IMR-90 (cell line): ENCODE data around the gene UROD. TPM values are rescaled to one million over a fixed set of nuclear protein-coding genes. Genes with fewer than 3 reads are reported as not detected.

Experiments used
- ATAC-seq: fragments of 200-7000 bp; cut with Tn5 transposase; 2 replicates; pipeline ENCODE4 v1.9.1; 2020; ENCODE audit warnings: low read depth, mild to moderate bottlenecking, moderate library complexity
- BruUV-seq: library from RNA; stranded (reverse); fragments of 400-500 nt; replicated peaks from 2 replicates; lab custom pipeline; 2021; lab: Mats Ljungman, UMichigan
- CTCF ChIA-PET: fragments of 300-600 bp; formaldehyde crosslinking; extraction: SDS; loops from one replicate; lab custom pipeline; 2021; ENCODE audit warnings: antibody characterized with exemption; lab: Yijun Ruan, JAX
- POLR2A ChIA-PET: fragments of 300-600 bp; sonication (Branson Sonifier 250); formaldehyde crosslinking; loops from one replicate; lab custom pipeline; 2022; ENCODE audit warnings: antibody characterized with exemption; ENCODE audit not compliant: unreplicated experiment; lab: Charles Lee
- DNase-seq: peaks from one replicate; pipeline ENCODE4 v3.0.0; 2013
- H2AFZ ChIP-seq: replicated peaks from 2 replicates; pipeline ENCODE3; 2013; ENCODE audit warnings: low read length, mild to moderate bottlenecking; ENCODE audit not compliant: poor library complexity
- H2AK5ac ChIP-seq: 2 replicates; pipeline ENCODE4 v1.6.1; 2013; ENCODE audit warnings: low read depth, low read length, inconsistent platforms
- H2AK9ac ChIP-seq: replicated peaks from 2 replicates; pipeline ENCODE3; 2013; ENCODE audit warnings: mild to moderate bottlenecking, low read depth, low read length, moderate library complexity; ENCODE audit not compliant: poor library complexity
- H2BK120ac ChIP-seq: 2 replicates; pipeline ENCODE4 v1.6.1; 2013; ENCODE audit warnings: low read depth, low read length, inconsistent platforms
- H2BK15ac ChIP-seq: 3 replicates; pipeline ENCODE4 v1.6.1; 2013; ENCODE audit warnings: low read depth, low read length, inconsistent platforms
- H2BK20ac ChIP-seq: 2 replicates; pipeline ENCODE4 v1.6.1; 2013; ENCODE audit warnings: low read depth, mild to moderate bottlenecking, inconsistent platforms, low read length, moderate library complexity
- H2BK5ac ChIP-seq: 2 replicates; pipeline ENCODE4 v1.6.1; 2013; ENCODE audit warnings: mild to moderate bottlenecking, low read depth, low read length, inconsistent platforms; ENCODE audit not compliant: poor library complexity, severe bottlenecking
- H3K14ac ChIP-seq: replicated peaks from 2 replicates; pipeline ENCODE4 v1.6.1; 2013; ENCODE audit warnings: low read depth, low read length, inconsistent platforms
- H3K18ac ChIP-seq: 2 replicates; pipeline ENCODE4 v1.6.1; 2013; ENCODE audit warnings: low read depth, low read length, control low read depth
- H3K23ac ChIP-seq: 2 replicates; pipeline ENCODE4 v1.6.1; 2013; ENCODE audit warnings: low read depth, low read length, inconsistent platforms
- H3K27ac ChIP-seq: 2 replicates; pipeline ENCODE4 v1.5.1; 2013; ENCODE audit warnings: mild to moderate bottlenecking, control low read depth, low read length; ENCODE audit not compliant: insufficient read depth
- H3K27me3 ChIP-seq: 2 replicates; pipeline ENCODE4 v1.6.1; 2013; ENCODE audit warnings: low read length; ENCODE audit not compliant: control insufficient read depth, insufficient read depth
- H3K36me3 ChIP-seq: 2 replicates; pipeline ENCODE4 v1.6.1; 2013; ENCODE audit warnings: low read length, mixed read lengths; ENCODE audit not compliant: control insufficient read depth, insufficient read depth
- H3K4ac ChIP-seq: 2 replicates; pipeline ENCODE4 v1.6.1; 2013; ENCODE audit warnings: low read depth, low read length, inconsistent platforms
- H3K4me1 ChIP-seq: 2 replicates; pipeline ENCODE4 v1.6.1; 2013; ENCODE audit warnings: low read length, mixed read lengths; ENCODE audit not compliant: control insufficient read depth, insufficient read depth
- H3K4me2 ChIP-seq: 2 replicates; pipeline ENCODE4 v1.6.1; 2013; ENCODE audit warnings: low read depth, mild to moderate bottlenecking, control low read depth, low read length, moderate library complexity
- H3K4me3 ChIP-seq: 2 replicates; pipeline ENCODE4 v1.5.1; 2013; ENCODE audit warnings: low read depth, mild to moderate bottlenecking, control low read depth, low read length, moderate library complexity; ENCODE audit not compliant: insufficient read depth
- H3K56ac ChIP-seq: 2 replicates; pipeline ENCODE4 v1.6.1; 2013; ENCODE audit warnings: low read length, inconsistent platforms; ENCODE audit not compliant: insufficient read depth; ENCODE audit errors: extremely low read depth
- H3K79me1 ChIP-seq, 2 experiments: 2 replicates each; pipeline ENCODE4 v1.6.1; 2013; ENCODE audit warnings: low read length in 2 of 2, inconsistent platforms in 1 of 2, low read depth in 1 of 2
- H3K9ac ChIP-seq: 2 replicates; pipeline ENCODE4 v1.6.1; 2013; ENCODE audit warnings: low read depth, low read length, control low read depth
- H3K9me1 ChIP-seq: 2 replicates; pipeline ENCODE4 v1.6.1; 2013; ENCODE audit warnings: low read length, inconsistent platforms; ENCODE audit not compliant: insufficient read depth
- H3K9me3 ChIP-seq: 2 replicates; pipeline ENCODE4 v1.6.1; 2013; ENCODE audit warnings: low read length; ENCODE audit not compliant: control insufficient read depth, insufficient read depth
- H4K20me1 ChIP-seq: 2 replicates; pipeline ENCODE4 v1.6.1; 2013; ENCODE audit warnings: low read length, inconsistent platforms; ENCODE audit not compliant: insufficient read depth
- H4K5ac ChIP-seq: 2 replicates; pipeline ENCODE4 v1.6.1; 2013; ENCODE audit warnings: mild to moderate bottlenecking, low read depth, low read length, control low read depth
- H4K8ac ChIP-seq, 2 experiments: 2 replicates each; pipeline ENCODE4 v1.6.1; 2013; ENCODE audit warnings: low read depth in 2 of 2, low read length in 2 of 2, control low read depth in 1 of 2, inconsistent platforms in 1 of 2
- H4K91ac ChIP-seq: 2 replicates; pipeline ENCODE4 v1.6.1; 2013; ENCODE audit warnings: low read depth, low read length, inconsistent platforms; ENCODE audit not compliant: insufficient read depth
- CEBPB ChIP-seq: IDR thresholded peaks from 2 replicates; pipeline ENCODE4 v1.6.1; 2012; ENCODE audit warnings: low read depth, low read length, improper control_type of control experiment
- MXI1 ChIP-seq: IDR thresholded peaks from 2 replicates; pipeline ENCODE4 v1.6.1; 2012; ENCODE audit warnings: low read depth, mild to moderate bottlenecking, low read length, moderate library complexity, borderline replicate concordance
- RAD21 ChIP-seq: IDR thresholded peaks from 2 replicates; pipeline ENCODE4 v1.6.1; 2012; ENCODE audit warnings: low read length, improper control_type of control experiment
- SMC3 ChIP-seq: fragments of 150-350 bp; IDR thresholded peaks from 2 replicates; pipeline ENCODE4 v1.6.1; 2016; ENCODE audit warnings: low read depth, mild to moderate bottlenecking, antibody characterized with exemption, low read length, moderate library complexity
- WGBS, 2 experiments: methylation state at CpG; one replicate each; pipeline versions ENCODE4 v1.1.5 to v1.1.7; 2013; ENCODE audit warnings: missing lambda C conversion rate in 2 of 2; ENCODE audit not compliant: insufficient read length in 1 of 2; ENCODE audit errors: extremely low coverage in 2 of 2; 5-methylcytosine and 5-hydroxymethylcytosine counted together
- dilution Hi-C: fragments of 300-500 bp; cut with HindIII; formaldehyde crosslinking; loops from one replicate; pipeline ENCODE4 v1.14.3; 2018; ENCODE audit warnings: low sequenced_read_pairs; ENCODE audit not compliant: unreplicated experiment
- in situ Hi-C: fragments of 300-500 bp; cut with MboI; formaldehyde crosslinking; loops from 3 replicates; pipeline ENCODE4 v1.14.3; 2019; ENCODE audit warnings: low sequenced_read_pairs, inconsistent platforms, mixed read lengths
- intact Hi-C: fragments of 100-400 bp; cut with micrococcal nuclease; formaldehyde crosslinking; loops from 2 replicates; pipeline ENCODE4 v1.10.0; 2022
- polyA plus RNA-seq, 3 experiments: library from polyadenylated mRNA; depleted of rRNA; stranded (reverse); fragments of >200 nt; gene quantifications; 2 replicates each; pipeline ENCODE4 v1.2.3, GENCODE V29; 2012; ENCODE audit warnings: low replicate concordance in 1 of 3
- total RNA-seq: library from RNA; depleted of rRNA; stranded (reverse); fragments of >200 nt; gene quantifications from 2 replicates; pipeline ENCODE4 v1.2.3, GENCODE V29; 2012
- TF ChIP-seq, protein P1 (sequence below): conservative IDR thresholded peaks from 2 replicates; pipeline ENCODE4 v1.5.1; 2012; ENCODE audit warnings: mild to moderate bottlenecking, low read depth, low read length, improper control_type of control experiment

The UROD gene
- total and polyA plus RNA-seq, 2 of the 4 experiments (the other 2 are of a cell fraction) = 220 to 224 TPM

DNA sequence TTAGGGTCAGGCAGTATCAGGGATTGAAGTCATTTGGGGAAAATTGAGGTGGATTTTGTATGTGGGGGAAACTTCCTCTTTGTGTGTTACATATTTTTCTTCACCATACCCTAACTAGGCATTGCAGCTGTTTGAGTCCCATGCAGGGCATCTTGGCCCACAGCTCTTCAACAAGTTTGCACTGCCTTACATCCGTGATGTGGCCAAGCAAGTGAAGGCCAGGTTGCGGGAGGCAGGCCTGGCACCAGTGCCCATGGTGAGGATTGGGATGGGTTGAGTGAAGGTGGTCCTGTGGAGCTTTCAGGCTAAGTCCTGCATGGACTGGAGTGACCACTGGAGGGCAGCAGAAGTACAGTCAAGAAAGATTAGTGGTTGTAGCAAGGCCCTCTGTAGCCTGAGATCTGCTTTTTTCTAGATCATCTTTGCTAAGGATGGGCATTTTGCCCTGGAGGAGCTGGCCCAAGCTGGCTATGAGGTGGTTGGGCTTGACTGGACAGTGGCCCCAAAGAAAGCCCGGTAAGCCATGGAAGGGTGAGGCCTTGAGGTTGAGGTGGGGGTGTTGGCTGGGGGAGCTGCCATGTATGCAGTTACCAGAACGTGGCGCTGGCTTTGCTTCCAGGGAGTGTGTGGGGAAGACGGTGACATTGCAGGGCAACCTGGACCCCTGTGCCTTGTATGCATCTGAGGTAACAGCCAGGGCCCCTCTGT lies 2.4 kb downstream of the UROD start:
- POLR2A ChIA-PET = interaction anchor here (1.2 kb wide), 1 partner anchor 289 kb away, joined by 7 read pairs; no protein-coding TSS in a partner anchor
- DNase-seq = peak; percentile 88
- intact Hi-C loops (loop anchor here (1.0 to 5.0 kb wide), 6 partner anchors 222 to 558 kb away; partner anchors contain the start of genes MUTYH, RNU5D-1, TESK2 and TOE1), in situ Hi-C loops (loop anchor here (5.0 kb wide), 3 partner anchors 288 to 553 kb away; partner anchors contain the start of gene TESK2), dilution Hi-C loops (no loop called here)
- peaks cover 11% of the 10 kb centered on the region for H3K9me1 ChIP-seq
- peak overlapping the region; percentile 61 for H2AK9ac ChIP-seq
- H3K4me3 ChIP-seq = no peak overlapping the region
- H3K9me3 ChIP-seq = no peaks in the 10 kb centered on the region
- peaks cover 11% of the 10 kb centered on the region; the same call in 1 of the 2 replicates for H3K36me3 ChIP-seq
- ATAC-seq = peak; percentile 40
- H3K14ac ChIP-seq = no peak overlapping the region
- peaks cover 20 to 49% of the 10 kb centered on the region in 2 experiments; a peak in 3 of 4 replicates for H3K79me1 ChIP-seq
- no peak overlapping the region for H3K56ac ChIP-seq
- TF ChIP-seq SMC3 = peak; percentile 91
- no peak for TF ChIP-seq MXI1
- no peak for TF ChIP-seq CEBPB
- TF ChIP-seq RAD21 = peak; percentile 90
- TF ChIP-seq, protein P1, sequence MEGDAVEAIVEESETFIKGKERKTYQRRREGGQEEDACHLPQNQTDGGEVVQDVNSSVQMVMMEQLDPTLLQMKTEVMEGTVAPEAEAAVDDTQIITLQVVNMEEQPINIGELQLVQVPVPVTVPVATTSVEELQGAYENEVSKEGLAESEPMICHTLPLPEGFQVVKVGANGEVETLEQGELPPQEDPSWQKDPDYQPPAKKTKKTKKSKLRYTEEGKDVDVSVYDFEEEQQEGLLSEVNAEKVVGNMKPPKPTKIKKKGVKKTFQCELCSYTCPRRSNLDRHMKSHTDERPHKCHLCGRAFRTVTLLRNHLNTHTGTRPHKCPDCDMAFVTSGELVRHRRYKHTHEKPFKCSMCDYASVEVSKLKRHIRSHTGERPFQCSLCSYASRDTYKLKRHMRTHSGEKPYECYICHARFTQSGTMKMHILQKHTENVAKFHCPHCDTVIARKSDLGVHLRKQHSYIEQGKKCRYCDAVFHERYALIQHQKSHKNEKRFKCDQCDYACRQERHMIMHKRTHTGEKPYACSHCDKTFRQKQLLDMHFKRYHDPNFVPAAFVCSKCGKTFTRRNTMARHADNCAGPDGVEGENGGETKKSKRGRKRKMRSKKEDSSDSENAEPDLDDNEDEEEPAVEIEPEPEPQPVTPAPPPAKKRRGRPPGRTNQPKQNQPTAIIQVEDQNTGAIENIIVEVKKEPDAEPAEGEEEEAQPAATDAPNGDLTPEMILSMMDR = peak; percentile 86
- no peak overlapping the region for H2BK120ac ChIP-seq
- H3K9ac ChIP-seq = no peak overlapping the region
- H2BK5ac ChIP-seq = no peak overlapping the region
- peaks cover 9% of the 10 kb centered on the region; the same call in 1 of the 2 replicates for H4K20me1 ChIP-seq
- H3K27ac ChIP-seq = peak overlapping the region; percentile 11; the same call in 1 of the 2 replicates
- H2BK15ac ChIP-seq = no peak overlapping the region
- no peak overlapping the region for H4K8ac ChIP-seq
- WGBS, 2 experiments = 0% methylated on average over 1 of the region's 6 CpGs; no CpG with 5 or more reads in 1 of the 2 experiments
- BruUV-seq = no TSS peak
- H3K4me2 ChIP-seq = peak overlapping the region; percentile 8; the same call in 1 of the 2 replicates
- H3K27me3 ChIP-seq = no peaks in the 10 kb centered on the region
- peaks cover 12% of the 10 kb centered on the region for H3K4me1 ChIP-seq
- H3K18ac ChIP-seq = no peak overlapping the region
- H4K91ac ChIP-seq = no peak overlapping the region
- CTCF ChIA-PET = interaction anchor here (0.6 to 2.1 kb wide), 13 partner anchors 27 to 479 kb away, joined by 3 to 17 read pairs (median 5); no protein-coding TSS in a partner anchor
- H2AK5ac ChIP-seq = peak overlapping the region; percentile 69; the same call in 1 of the 2 replicates
- H3K23ac ChIP-seq = no peak overlapping the region
- H2BK20ac ChIP-seq = no peak overlapping the region
- peak overlapping the region; percentile 24 for H2AFZ ChIP-seq
- 0 out of 2 replicates have a peak overlapping the region, but pooled peaks have one; percentile 7 for H3K4ac ChIP-seq
- no peak overlapping the region for H4K5ac ChIP-seq
